ENCODE results near the gene VPREB3.
A peak's percentile ranks its signal among the peaks of the same experiment; 100 is the strongest.

Gene VPREB3

DNA sequence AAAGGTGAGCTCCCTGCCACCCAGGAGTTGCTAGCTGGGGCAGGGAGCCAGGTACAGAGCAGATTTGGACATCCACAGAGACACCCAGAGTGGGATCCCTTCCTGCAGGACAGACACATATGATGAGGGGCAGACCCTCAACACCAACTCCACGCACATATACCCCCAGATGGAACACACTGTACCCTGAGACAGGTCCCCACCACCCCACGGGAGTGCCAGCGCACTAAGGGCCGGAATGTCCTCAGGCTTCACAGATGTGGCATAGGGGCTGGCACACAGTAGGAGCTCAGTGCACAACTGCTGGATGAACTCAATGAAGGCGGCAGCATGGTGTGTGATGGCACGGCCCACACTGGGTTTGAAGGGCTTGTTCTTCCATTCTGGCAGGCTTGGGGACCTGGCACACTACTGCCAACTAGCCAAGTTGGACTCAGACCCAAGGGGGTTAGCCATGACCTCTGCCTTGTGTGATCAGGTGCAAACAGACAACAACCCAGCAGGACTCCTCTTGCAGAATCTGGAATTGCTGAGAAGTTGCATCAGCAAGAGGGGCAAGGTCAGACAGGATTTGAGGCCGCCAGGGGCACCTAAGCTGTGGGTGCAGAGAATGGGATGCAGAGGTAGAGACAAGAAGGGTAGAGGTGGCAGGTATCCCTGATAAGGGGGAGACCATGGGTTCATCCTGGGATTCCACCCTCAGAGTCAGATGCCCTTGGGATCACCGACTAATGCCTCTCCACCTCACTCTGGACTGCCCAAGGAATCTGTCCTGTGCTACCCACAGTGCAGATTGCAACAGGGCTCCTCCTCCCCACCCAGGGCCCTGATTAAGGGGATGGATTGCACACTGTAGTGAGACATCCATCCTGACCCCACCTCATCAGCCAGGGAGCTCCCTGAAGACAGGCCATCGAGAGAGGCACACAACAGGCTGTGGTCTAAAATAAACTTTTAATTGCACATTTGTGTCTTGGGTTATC lies 11.0 kb upstream of the VPREB3 start:
- no peak for DNase-seq (ENCODE audit: low read depth)

DNA sequence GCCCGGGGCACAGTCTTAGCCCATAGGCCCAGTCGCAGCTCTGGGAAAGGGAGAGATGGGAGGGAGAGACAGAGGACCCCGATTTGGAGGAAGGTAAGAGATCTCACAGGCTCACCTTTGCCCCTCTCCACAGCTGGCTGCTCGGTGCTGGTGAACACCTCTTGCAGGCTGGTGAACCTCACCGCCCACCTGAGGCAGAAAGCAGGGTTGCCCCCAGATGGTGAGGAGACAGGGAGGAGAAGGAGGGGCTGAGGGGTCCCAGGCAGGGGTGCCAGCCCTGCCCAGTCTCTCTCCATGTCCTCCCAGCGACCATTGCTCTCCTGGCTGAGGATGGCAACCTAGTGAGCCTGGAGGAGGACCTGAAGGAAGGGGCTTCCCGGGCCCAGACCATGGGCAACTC lies 9.7 kb upstream of the VPREB3 start:
- no peak for DNase-seq (ENCODE audit: low read depth)

DNA sequence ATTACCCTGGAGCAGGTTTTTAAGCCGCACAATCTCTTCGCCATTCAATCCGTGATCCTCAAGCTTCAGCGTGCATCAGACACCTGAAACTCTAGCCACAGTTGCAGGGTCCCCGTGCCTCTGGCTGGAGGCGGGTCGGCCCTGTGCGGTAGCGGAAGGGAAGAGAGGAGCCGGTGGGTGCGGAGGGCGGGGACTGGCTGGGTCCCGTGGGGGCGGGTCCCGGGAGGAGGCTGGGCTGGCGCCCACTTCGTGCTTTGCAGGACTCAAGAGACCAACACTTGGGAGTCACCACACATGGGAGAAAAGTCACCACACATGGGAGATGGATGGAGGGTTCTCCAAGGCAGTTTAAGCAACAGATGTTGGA lies 9.3 kb upstream of the VPREB3 start:
- no peak for DNase-seq (ENCODE audit: low read depth)

DNA sequence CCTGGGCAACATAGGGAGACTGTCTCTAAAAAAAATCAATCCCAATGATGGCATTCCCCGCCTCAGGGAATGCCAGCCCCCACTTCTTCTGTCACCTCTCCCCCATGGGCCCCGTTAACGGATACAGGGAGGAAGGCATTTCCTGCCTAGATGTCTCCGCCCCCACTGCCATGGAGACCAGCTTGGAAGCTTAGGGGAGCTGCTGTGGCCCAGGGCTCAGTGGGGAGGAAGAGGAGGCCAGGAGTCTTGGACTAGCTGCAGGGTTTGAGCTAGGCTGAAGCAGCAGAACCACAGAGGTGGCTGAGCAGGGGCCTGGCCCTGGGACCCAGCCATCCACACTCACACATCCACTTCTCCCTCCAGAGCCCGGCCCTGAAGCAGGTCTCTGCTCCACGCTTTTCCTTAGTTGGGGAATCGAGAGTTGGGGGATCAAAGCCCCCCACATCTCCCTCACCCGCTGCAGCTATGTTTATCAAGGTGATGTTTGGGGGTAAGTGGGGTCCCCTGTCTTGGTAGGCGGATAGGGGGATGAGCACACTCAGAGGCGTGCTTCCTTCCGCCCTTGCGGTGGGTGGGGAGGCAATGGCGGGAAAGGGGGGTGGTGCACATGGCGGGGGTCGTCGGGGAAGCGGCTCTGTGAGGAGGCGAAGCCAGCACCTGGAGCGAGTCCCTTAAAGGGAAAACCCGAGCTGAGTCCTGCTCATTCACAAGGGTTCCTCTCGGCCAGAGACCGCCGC lies 8.8 kb upstream of the VPREB3 start, which contains the start of gene C22orf15:
Gene C22orf15 (plus strand): TSS at position 149 of the 737 bp plus-strand sequence. CDS start 317 bp downstream, at position 466.
- DNase-seq (ENCODE audit: low read depth), result no peak

DNA sequence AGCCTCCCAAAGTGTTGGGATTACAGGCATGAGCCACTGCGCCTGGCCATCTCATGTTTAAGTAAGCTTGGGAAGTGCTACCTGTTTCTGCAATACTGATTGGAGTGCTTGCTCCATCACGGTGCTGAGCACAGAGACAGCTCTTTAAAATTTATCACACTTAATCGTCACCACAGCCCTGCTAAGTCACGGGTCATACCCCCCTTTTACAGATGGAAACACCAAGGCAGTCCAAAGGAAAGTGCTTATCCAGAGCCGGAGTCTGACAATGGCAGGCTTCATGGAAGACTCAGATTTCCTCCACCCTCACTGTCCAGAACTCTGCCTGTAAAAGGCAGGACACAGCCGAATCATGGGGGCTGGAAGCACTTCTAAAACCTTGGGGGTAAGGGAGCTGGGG lies 5.8 kb upstream of the VPREB3 start:
- no peak for DNase-seq (ENCODE audit: low read depth)

DNA sequence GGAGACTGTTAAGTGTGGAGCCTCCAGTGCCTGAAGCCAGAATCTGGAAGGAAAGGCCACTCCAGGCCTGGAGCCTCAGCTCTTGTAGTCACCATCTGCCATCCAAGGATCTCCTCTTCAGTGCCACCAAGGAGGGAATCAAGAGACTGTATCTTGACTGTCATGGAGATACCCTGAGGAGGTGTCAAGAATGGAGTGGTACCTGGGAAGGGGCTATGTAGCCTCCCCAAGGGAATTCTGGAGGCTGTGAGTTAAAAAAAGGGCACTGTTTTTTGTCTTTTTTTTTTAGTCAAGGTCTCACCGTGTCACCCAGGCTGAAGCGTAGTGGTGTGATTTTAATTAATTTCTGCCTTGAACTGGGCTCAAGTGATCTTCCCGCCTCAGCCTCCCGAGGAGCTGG lies 5.3 kb upstream of the VPREB3 start:
- DNase-seq (ENCODE audit: low read depth), result no peak

DNA sequence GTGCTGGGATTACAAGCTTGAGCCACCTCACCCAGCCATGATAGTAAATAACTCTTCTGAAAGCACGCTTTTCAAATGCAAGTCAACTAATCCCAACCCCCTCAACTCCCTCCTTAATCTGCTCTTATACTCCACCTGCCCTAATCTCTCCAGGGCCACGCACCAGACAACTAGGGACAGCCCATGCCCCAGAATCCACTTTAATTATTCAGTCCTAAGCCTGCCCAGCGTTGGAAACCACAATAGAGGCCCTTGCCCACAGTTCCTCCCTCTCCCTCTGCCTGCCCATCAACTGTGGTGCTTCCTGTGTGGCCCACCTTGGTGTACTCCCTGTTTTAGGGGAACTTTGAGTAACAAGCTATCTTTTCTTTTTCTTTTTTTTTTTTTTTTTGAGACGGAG lies 2.7 kb upstream of the VPREB3 start:
- no peak for DNase-seq (ENCODE audit: low read depth)

DNA sequence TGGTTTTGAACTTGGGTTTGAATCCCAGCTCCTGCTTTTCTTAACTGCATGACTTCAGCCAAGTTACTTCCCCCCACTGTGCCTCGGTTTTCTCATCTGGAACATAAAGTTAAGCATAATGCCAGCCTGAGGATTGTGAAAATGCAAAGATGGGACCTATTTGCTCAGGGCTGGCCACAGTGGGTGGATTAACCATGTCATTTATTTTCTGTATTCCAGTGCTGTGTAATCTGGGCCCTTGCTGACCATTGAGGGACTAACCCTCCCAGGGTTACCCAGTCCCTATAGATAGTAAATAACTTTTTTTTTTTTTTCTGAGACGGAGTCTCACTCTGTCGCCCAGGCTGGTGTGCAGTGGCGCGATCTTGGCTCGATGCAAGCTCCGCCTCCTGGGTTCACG lies 1.5 kb upstream of the VPREB3 start:
- DNase-seq (ENCODE audit: low read depth), result no peak

DNA sequence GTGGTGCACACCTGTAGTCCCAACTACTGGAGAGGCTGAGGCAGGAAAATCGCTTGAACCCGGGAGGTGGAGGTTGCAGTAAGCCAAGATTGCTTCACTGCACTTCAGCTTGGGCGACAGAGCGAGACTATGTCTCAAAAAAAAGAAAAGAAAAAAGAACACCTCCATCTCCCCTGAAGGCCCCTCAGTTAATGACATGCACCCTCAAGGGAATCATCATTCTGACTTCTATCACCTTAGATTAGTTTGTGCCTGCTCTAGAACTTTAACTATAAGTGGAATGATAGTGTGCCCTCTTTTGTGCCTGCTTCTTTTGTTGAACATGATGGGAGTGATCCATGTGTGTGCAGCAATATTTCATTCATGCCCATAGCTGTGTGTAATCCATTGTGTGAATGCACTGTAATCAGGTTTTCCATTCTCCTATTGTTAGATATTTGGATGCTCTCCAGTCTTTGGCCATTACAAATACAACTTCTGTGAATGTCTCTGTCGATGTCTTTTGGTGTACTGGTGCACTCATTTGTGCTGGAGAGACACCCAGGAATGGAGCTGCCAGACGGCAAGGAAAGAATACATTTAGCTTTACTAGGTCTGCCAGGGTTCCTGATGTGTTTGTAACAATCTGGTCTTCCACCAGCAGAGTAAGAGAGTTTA lies 883 bp upstream of the VPREB3 start:
- no peak for DNase-seq (ENCODE audit: low read depth)

DNA sequence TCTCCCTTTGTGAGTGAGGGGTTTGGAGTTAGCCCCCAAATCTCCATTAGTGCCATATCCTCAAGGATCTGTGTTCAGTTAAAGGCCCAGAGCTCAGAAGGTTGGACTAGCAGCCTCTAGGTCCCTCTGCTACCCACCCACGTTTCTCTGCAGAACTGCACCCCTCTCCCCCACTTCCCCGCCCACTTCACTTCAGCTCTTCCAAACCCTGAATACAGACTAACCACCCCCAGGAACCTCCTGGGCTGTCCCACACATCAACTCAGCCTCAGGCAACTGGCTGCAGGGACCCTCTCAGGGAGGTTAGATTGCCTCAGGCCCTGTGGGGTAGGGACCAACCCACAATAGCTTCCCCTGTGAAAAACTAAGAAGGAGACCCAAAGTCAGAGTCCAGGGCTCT lies 840 bp downstream of the VPREB3 start:
- no peak for DNase-seq (ENCODE audit: low read depth)

DNA sequence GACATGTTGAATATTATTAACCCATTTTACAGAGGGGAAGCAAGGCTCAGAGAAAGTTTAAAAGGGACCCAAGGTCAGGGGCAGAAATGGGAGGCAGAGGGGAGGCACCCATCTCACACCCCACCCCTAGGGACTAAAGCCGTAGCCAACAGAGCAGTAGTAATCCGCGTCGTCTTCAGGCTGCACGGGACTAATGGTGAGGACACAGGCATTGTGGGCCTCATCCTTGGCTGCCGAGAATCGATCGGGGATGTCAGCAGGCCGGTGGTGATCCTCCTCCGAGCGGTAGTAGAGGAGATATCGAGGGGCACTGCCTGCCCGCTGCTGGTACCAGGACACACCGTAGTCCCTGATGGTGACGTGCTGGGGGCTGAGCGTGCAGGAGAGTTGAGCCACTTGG lies 1.5 kb downstream of the VPREB3 start:
- DNase-seq (ENCODE audit: low read depth), result no peak

DNA sequence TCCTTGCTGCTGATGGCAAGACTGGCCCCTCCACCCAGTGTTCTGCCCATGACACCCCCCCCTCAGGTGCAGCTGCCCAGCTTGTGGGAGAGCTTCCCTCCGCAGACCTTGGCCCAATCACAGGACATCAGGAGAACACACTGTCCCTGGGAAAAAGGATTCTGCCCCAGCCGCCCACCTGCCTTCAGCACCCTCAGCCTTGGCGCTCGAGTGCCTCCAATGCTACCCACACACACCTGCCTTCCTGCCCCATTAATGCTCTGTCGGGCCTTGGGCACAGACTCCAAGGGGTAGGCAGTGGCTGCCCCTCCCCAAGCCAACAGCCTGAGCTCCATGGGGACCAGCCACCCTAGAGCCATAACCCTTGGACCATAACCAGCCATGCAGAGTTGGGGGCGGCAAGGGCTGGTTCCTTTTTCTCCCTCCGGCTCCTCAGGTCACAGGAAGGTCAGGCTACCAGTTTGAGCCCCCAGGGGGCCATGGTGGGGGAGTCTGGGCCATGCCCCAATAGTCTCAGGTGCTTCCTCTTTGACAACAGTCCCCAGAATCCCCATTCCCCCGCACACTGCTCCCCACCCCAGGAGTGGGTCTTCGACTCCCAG lies 2.0 kb downstream of the VPREB3 start:
- DNase-seq (ENCODE audit: low read depth), result no peak

DNA sequence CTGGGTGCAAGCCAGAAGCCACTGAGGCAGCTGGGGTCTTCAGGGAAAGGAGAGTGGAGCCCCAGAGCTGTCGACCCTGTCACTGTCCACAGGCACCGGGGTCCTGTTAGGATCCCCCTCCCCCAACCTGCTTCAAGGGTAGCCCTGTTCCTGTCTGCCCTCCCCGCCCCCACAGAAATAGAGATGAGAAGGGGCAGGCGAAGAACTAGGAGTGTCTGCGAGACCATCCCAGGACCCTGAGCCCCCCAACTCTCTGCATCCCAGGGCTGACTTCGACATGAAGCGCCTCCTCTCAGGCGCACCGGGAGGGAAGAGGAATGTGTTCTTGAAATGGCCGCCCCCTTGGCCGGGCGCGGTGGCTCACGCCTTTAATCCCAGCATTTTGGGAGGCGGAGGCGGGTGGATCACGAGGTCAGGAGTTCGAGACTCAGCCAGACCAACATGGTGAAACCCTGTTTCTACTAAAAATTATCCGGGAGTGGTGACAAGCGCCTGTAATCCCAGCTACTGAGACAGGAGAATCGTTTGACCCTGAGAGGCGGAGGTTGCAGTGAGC lies 2.7 kb downstream of the VPREB3 start:
- DNase-seq (ENCODE audit: low read depth), result no peak

DNA sequence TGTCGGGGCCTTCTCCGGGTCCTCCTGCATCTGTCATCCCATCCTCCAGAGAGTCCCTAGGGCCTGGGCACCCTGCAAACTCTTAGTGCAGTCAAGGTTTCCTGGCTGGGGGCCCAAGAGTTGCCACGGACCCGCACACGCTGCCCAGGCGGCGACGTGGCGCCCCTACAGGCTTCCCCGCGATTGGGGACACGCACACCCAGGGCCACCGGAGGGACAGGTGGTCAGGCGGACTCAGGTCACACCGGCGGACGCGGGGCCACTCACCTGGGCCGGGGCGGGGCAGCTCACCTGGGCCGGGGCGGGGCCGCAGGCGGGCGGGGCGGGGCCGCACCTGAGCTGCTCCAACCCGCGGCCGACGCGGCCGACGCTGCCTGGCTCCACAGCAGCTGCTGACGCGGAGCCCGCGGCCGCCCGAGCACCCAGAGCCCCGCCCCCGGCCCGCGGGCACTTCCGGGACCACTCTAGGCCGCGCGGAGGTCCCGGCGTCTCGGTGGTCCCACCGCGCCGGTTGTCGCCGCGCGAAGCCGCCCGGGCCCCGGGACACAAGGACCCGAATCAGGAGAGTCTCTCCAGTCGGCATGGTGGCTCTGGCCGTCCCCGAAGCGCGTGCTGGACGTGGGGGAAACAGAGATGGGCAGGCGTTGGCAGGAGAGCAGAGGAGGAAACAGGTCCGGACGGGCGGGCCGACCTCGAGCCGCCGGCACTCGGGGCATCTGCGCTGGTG lies 3.3 kb downstream of the VPREB3 start, which contains the start of gene ZNF70:
Gene ZNF70 (minus strand): TSS at position 399 of the 727 bp plus-strand sequence. CDS start 5,972 bp downstream, outside the sequence.
- DNase-seq (ENCODE audit: low read depth), result peak; percentile 70

DNA sequence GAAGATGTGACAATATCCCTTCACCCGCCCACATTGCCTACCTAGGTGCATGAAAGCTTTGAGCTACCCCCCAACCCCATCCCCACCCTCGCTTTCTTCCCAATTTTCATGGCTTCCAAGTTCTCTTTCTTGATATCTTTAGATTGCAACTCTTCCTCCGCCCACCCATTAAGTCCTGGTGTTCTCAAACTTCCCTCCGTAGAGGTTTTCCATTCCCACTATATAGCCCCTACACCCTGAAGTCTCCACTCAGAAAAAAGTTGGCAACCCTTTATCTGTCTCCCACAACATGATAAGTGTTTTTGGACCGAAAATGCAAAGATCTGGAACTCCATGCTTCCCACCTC lies 3.9 kb downstream of the VPREB3 start:
- DNase-seq (ENCODE audit: low read depth), result no peak

DNA sequence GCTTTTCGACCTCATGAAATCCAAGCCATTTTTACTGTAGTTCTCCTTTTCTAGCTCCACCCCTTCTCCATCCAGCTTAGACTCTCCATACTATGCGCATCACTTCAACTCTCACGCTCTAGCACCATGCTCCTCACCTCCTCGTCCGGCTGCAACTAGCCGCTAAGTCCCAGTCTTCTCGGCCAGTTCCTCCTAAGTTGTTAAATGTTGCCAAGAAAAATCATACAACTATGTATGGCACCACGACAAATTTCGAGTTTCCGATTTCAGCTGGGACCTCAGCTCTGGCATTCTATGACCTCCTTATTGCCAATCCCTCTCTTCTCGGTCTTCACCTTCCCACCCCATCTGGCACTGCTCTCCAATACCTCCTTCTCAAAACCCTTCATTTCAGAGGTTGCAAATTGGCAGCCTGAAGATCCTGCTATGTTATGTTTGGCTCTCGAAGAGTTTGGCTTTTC lies 4.4 kb downstream of the VPREB3 start:
- no peak for DNase-seq (ENCODE audit: low read depth)

DNA sequence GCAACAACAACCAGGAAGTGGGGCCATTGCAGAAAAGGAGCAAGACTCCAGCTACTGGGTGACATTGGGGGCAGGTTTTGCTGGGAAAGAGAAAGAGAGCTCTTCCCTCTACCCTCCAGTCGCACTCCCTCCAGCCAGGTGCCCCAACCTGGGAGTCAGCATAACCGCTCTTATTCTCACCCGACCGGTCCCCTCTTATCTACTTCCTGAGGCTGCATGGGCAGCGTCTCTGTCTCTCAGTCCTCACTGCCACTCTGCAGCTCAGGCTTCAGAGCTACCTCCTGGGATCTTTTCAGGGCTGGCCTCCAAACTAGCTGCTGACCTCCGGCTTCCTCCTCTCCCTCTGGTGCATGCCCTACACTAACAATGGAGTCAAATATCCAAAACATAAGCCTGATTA lies 8.4 kb downstream of the VPREB3 start:
- no peak for DNase-seq (ENCODE audit: low read depth)

DNA sequence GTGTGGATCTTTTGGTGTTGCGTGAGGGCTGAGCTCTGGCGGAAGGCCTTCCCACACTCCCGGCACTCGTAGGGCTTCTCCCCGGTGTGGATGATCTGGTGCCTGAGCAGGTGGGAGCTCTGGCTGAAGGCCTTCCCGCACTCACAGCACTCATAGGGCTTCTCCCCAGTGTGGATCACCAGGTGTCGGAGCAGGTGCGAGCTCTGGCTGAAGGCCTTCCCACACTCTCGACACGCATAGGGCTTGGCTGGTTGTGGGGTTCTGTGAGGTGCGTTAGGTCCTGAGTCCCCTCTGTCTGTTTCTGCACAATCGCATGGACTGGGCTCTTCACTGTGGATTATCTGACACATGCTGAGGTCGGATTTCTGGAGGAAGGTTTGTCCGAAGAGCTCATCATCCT lies 9.7 kb downstream of the VPREB3 start:
- no peak for DNase-seq (ENCODE audit: low read depth)

DNA sequence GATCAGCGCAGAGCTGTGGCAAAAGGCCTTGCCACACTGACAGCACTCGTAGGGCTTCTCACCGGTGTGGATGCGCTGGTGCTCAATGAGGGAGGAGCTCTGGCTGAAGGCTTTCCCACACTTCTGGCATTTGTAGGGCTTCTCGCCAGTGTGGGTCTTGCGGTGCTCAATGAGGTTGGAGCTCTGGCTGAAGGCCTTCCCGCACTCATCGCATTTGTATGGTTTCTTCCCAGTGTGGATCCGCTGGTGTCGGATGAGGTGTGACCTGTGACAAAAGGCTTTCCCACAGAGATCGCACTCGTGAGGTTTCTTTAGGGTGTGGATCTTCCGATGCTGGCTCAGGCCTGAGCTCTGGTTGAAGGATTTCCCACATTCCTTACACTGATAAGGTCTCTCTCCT lies 10.2 kb downstream of the VPREB3 start:
- DNase-seq (ENCODE audit: low read depth), result no peak

DNA sequence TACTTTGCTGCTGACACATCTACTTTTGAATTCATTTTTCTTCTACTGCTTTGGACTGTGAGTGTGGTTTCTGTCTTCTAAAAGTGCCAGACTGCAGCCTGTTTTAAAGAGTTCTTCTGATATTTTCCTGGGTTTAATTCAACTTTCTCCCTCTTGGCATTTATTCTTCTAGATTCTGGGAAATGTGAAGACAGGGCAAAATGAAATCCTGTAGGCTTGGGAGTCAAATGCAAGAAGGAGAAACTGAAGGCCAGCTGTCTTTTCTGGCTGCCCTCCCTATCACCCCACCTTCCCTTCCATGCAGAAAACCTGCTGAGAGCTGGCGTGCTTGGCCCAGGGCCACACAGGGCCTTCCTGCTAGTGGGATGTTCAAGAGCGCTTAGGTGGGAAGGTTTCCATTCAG lies 10.9 kb downstream of the VPREB3 start:
- no peak for DNase-seq (ENCODE audit: low read depth)
